Measurements from ENCODE around the gene PFDN4.

Gene PFDN4

GRCh38 chr20:54209216-54209813 is 1.4 kb downstream of the PFDN4 start:
- H3K27me3 ChIP-seq (ENCODE audit: control insufficient read depth, insufficient read depth, low read length) = no peaks in the 10 kb centered on the region
- no peaks in the 10 kb centered on the region for H3K9me3 ChIP-seq (ENCODE audit: control insufficient read depth, low read length)
- no peak overlapping the region for H3K9ac ChIP-seq (ENCODE audit: low read length)
- H3K4me1 ChIP-seq (ENCODE audit: control insufficient read depth, insufficient read depth, low read length) = peaks cover 4% of the 10 kb centered on the region
- H3K36me3 ChIP-seq (ENCODE audit: control insufficient read depth, insufficient read depth, low read length) = no peaks in the 10 kb centered on the region
- H3K4me3 ChIP-seq (ENCODE audit: low read length) = no peak overlapping the region

- Histone ChIP-seq H3K27me3 (ENCODE audit: control insufficient read depth, insufficient read depth, low read length) (no peaks in the 10 kb centered on the region), H3K4me1 (ENCODE audit: control insufficient read depth, insufficient read depth, low read length) (peaks cover 4% of the 10 kb centered on the region), H3K9ac (ENCODE audit: low read length) (no peak overlapping the region), H3K4me3 (ENCODE audit: low read length) (no peak overlapping the region), H3K36me3 (ENCODE audit: control insufficient read depth, insufficient read depth, low read length) (no peaks in the 10 kb centered on the region), H3K9me3 (ENCODE audit: control insufficient read depth, low read length) (no peaks in the 10 kb centered on the region)
Measured at GRCh38 chr20:54212226-54212625, 4.3 kb downstream of the PFDN4 start.

- Histone ChIP-seq H3K9me3 (ENCODE audit: control insufficient read depth, low read length) (no peaks in the 10 kb centered on the region), H3K9ac (ENCODE audit: low read length) (no peak overlapping the region), H3K4me3 (ENCODE audit: low read length) (no peak overlapping the region), H3K27me3 (ENCODE audit: control insufficient read depth, insufficient read depth, low read length) (no peaks in the 10 kb centered on the region), H3K4me1 (ENCODE audit: control insufficient read depth, insufficient read depth, low read length) (peaks cover 4% of the 10 kb centered on the region), H3K36me3 (ENCODE audit: control insufficient read depth, insufficient read depth, low read length) (no peaks in the 10 kb centered on the region)
Measured at GRCh38 chr20:54212871-54213270, 5.0 kb downstream of the PFDN4 start.

- no peak overlapping the region for H3K9ac ChIP-seq (ENCODE audit: low read length)
- H3K9me3 ChIP-seq (ENCODE audit: control insufficient read depth, low read length) = no peaks in the 10 kb centered on the region
- no peaks in the 10 kb centered on the region for H3K27me3 ChIP-seq (ENCODE audit: control insufficient read depth, insufficient read depth, low read length)
- no peaks in the 10 kb centered on the region for H3K36me3 ChIP-seq (ENCODE audit: control insufficient read depth, insufficient read depth, low read length)
- H3K4me3 ChIP-seq (ENCODE audit: low read length) = no peak overlapping the region
- H3K4me1 ChIP-seq (ENCODE audit: control insufficient read depth, insufficient read depth, low read length) = no peaks in the 10 kb centered on the region
Measured at GRCh38 chr20:54214566-54214965, 6.7 kb downstream of the PFDN4 start.

- Histone ChIP-seq H3K9me3 (ENCODE audit: control insufficient read depth, low read length) (no peaks in the 10 kb centered on the region), H3K27me3 (ENCODE audit: control insufficient read depth, insufficient read depth, low read length) (no peaks in the 10 kb centered on the region), H3K9ac (ENCODE audit: low read length) (no peak overlapping the region), H3K36me3 (ENCODE audit: control insufficient read depth, insufficient read depth, low read length) (no peaks in the 10 kb centered on the region), H3K4me1 (ENCODE audit: control insufficient read depth, insufficient read depth, low read length) (no peaks in the 10 kb centered on the region), H3K4me3 (ENCODE audit: low read length) (no peak overlapping the region)
Measured at GRCh38 chr20:54215157-54215789, 7.4 kb downstream of the PFDN4 start.

GRCh38 chr20:54217762-54218161 is 9.9 kb downstream of the PFDN4 start:
- Histone ChIP-seq H3K9ac (ENCODE audit: low read length) (no peak overlapping the region), H3K4me1 (ENCODE audit: control insufficient read depth, insufficient read depth, low read length) (no peaks in the 10 kb centered on the region), H3K4me3 (ENCODE audit: low read length) (no peak overlapping the region), H3K27me3 (ENCODE audit: control insufficient read depth, insufficient read depth, low read length) (no peaks in the 10 kb centered on the region), H3K9me3 (ENCODE audit: control insufficient read depth, low read length) (no peaks in the 10 kb centered on the region), H3K36me3 (ENCODE audit: control insufficient read depth, insufficient read depth, low read length) (no peaks in the 10 kb centered on the region)

GRCh38 chr20:54218470-54218869 is 10.6 kb downstream of the PFDN4 start:
- Histone ChIP-seq H3K4me3 (ENCODE audit: low read length) (no peak overlapping the region), H3K36me3 (ENCODE audit: control insufficient read depth, insufficient read depth, low read length) (no peaks in the 10 kb centered on the region), H3K9me3 (ENCODE audit: control insufficient read depth, low read length) (no peaks in the 10 kb centered on the region), H3K9ac (ENCODE audit: low read length) (no peak overlapping the region), H3K27me3 (ENCODE audit: control insufficient read depth, insufficient read depth, low read length) (no peaks in the 10 kb centered on the region), H3K4me1 (ENCODE audit: control insufficient read depth, insufficient read depth, low read length) (no peaks in the 10 kb centered on the region)

- H3K27me3 ChIP-seq (ENCODE audit: control insufficient read depth, insufficient read depth, low read length) = no peaks in the 10 kb centered on the region
- no peak overlapping the region for H3K9ac ChIP-seq (ENCODE audit: low read length)
- H3K9me3 ChIP-seq (ENCODE audit: control insufficient read depth, low read length) = no peaks in the 10 kb centered on the region
- no peaks in the 10 kb centered on the region for H3K4me1 ChIP-seq (ENCODE audit: control insufficient read depth, insufficient read depth, low read length)
- no peaks in the 10 kb centered on the region for H3K36me3 ChIP-seq (ENCODE audit: control insufficient read depth, insufficient read depth, low read length)
- no peak overlapping the region for H3K4me3 ChIP-seq (ENCODE audit: low read length)
Measured at GRCh38 chr20:54219751-54220426, 12.0 kb downstream of the PFDN4 start.

- Histone ChIP-seq H3K4me3 (ENCODE audit: low read length) (no peak overlapping the region), H3K9ac (ENCODE audit: low read length) (no peak overlapping the region), H3K27me3 (ENCODE audit: control insufficient read depth, insufficient read depth, low read length) (no peaks in the 10 kb centered on the region), H3K9me3 (ENCODE audit: control insufficient read depth, low read length) (no peaks in the 10 kb centered on the region), H3K36me3 (ENCODE audit: control insufficient read depth, insufficient read depth, low read length) (no peaks in the 10 kb centered on the region), H3K4me1 (ENCODE audit: control insufficient read depth, insufficient read depth, low read length) (no peaks in the 10 kb centered on the region)
Measured at GRCh38 chr20:54220722-54221121, 12.8 kb downstream of the PFDN4 start.

GRCh38 chr20:54221353-54221752 is 13.5 kb downstream of the PFDN4 start:
- Histone ChIP-seq H3K36me3 (ENCODE audit: control insufficient read depth, insufficient read depth, low read length) (no peaks in the 10 kb centered on the region), H3K9me3 (ENCODE audit: control insufficient read depth, low read length) (no peaks in the 10 kb centered on the region), H3K27me3 (ENCODE audit: control insufficient read depth, insufficient read depth, low read length) (no peaks in the 10 kb centered on the region), H3K9ac (ENCODE audit: low read length) (no peak overlapping the region), H3K4me3 (ENCODE audit: low read length) (no peak overlapping the region), H3K4me1 (ENCODE audit: control insufficient read depth, insufficient read depth, low read length) (no peaks in the 10 kb centered on the region)

GRCh38 chr20:54221996-54222890 is 14.4 kb downstream of the PFDN4 start:
- H3K36me3 ChIP-seq (ENCODE audit: control insufficient read depth, insufficient read depth, low read length) = no peaks in the 10 kb centered on the region
- no peaks in the 10 kb centered on the region for H3K4me1 ChIP-seq (ENCODE audit: control insufficient read depth, insufficient read depth, low read length)
- H3K9ac ChIP-seq (ENCODE audit: low read length) = no peak overlapping the region
- H3K9me3 ChIP-seq (ENCODE audit: control insufficient read depth, low read length) = no peaks in the 10 kb centered on the region
- H3K4me3 ChIP-seq (ENCODE audit: low read length) = no peak overlapping the region
- no peaks in the 10 kb centered on the region for H3K27me3 ChIP-seq (ENCODE audit: control insufficient read depth, insufficient read depth, low read length)

- Histone ChIP-seq H3K36me3 (ENCODE audit: control insufficient read depth, insufficient read depth, low read length) (no peaks in the 10 kb centered on the region), H3K4me1 (ENCODE audit: control insufficient read depth, insufficient read depth, low read length) (no peaks in the 10 kb centered on the region), H3K9me3 (ENCODE audit: control insufficient read depth, low read length) (no peaks in the 10 kb centered on the region), H3K27me3 (ENCODE audit: control insufficient read depth, insufficient read depth, low read length) (no peaks in the 10 kb centered on the region), H3K4me3 (ENCODE audit: low read length) (no peak overlapping the region), H3K9ac (ENCODE audit: low read length) (no peak overlapping the region)
Measured at GRCh38 chr20:54223285-54223684, 15.4 kb downstream of the PFDN4 start.
